ENCODE data around the gene KCNT2.

DNA sequence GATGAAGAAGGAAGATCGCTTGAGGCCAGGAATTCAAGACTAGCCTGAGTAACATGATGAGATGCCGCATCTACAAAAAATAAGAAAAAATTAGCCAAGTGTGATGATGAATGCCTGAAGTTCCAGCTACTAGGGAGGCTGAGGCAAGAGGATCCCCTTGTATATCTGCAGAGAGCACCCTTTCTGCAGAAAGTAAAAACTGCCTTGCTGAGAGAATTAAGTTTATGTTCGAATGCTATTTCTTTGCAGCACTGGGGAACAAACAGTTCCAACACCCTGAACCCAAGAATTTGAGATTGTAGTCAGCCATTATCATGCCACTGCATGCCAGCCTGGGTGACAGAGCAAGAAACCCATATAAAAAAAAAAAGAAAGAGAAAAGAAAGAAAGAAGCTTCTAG lies 20.6 kb upstream of the KCNT2 start:
- TF ChIP-seq SRF (CRISPR knock-in tag; IDR thresholded peaks at IDR 0.05): no peak
- TF ChIP-seq BHLHE40 (IDR thresholded peaks at IDR 0.05; ENCODE audit: low read length): no peak
- no peak for TF ChIP-seq POLR2A (conservative IDR thresholded peaks at IDR 0.05)
- TF ChIP-seq, protein P1, sequence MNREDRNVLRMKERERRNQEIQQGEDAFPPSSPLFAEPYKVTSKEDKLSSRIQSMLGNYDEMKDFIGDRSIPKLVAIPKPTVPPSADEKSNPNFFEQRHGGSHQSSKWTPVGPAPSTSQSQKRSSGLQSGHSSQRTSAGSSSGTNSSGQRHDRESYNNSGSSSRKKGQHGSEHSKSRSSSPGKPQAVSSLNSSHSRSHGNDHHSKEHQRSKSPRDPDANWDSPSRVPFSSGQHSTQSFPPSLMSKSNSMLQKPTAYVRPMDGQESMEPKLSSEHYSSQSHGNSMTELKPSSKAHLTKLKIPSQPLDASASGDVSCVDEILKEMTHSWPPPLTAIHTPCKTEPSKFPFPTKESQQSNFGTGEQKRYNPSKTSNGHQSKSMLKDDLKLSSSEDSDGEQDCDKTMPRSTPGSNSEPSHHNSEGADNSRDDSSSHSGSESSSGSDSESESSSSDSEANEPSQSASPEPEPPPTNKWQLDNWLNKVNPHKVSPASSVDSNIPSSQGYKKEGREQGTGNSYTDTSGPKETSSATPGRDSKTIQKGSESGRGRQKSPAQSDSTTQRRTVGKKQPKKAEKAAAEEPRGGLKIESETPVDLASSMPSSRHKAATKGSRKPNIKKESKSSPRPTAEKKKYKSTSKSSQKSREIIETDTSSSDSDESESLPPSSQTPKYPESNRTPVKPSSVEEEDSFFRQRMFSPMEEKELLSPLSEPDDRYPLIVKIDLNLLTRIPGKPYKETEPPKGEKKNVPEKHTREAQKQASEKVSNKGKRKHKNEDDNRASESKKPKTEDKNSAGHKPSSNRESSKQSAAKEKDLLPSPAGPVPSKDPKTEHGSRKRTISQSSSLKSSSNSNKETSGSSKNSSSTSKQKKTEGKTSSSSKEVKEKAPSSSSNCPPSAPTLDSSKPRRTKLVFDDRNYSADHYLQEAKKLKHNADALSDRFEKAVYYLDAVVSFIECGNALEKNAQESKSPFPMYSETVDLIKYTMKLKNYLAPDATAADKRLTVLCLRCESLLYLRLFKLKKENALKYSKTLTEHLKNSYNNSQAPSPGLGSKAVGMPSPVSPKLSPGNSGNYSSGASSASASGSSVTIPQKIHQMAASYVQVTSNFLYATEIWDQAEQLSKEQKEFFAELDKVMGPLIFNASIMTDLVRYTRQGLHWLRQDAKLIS (CRISPR knock-in tag; IDR thresholded peaks at IDR 0.05): no peak
- no peak for TF ChIP-seq COPS2 (conservative IDR thresholded peaks at IDR 0.05)
- TF ChIP-seq, protein P2, sequence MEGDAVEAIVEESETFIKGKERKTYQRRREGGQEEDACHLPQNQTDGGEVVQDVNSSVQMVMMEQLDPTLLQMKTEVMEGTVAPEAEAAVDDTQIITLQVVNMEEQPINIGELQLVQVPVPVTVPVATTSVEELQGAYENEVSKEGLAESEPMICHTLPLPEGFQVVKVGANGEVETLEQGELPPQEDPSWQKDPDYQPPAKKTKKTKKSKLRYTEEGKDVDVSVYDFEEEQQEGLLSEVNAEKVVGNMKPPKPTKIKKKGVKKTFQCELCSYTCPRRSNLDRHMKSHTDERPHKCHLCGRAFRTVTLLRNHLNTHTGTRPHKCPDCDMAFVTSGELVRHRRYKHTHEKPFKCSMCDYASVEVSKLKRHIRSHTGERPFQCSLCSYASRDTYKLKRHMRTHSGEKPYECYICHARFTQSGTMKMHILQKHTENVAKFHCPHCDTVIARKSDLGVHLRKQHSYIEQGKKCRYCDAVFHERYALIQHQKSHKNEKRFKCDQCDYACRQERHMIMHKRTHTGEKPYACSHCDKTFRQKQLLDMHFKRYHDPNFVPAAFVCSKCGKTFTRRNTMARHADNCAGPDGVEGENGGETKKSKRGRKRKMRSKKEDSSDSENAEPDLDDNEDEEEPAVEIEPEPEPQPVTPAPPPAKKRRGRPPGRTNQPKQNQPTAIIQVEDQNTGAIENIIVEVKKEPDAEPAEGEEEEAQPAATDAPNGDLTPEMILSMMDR (IDR thresholded peaks at IDR 0.05 in 2 of 3, conservative IDR thresholded peaks at IDR 0.05 in 1 of 3; ENCODE audit: insufficient read depth in 2 of 3, low read depth in 1 of 3, low read length in 3 of 3): no peak
- TF ChIP-seq SMC3 (conservative IDR thresholded peaks at IDR 0.05; ENCODE audit: insufficient read depth, low read depth, low read length): no peak
- TF ChIP-seq SMARCB1 (IDR thresholded peaks at IDR 0.05; ENCODE audit: insufficient read length, low read depth): no peak
- no peak for TF ChIP-seq ZKSCAN3 (CRISPR knock-in tag; IDR thresholded peaks at IDR 0.05)
- TF ChIP-seq NR2C2 (CRISPR knock-in tag; IDR thresholded peaks at IDR 0.05): no peak
- no peak for TF ChIP-seq NR2C2 (tag; IDR thresholded peaks at IDR 0.05)
- no peak for TF ChIP-seq ZNF740 (CRISPR knock-in tag; IDR thresholded peaks at IDR 0.05)
- TF ChIP-seq ZNF740 (tag; IDR thresholded peaks at IDR 0.05): no peak
- TF ChIP-seq NFYB (IDR thresholded peaks at IDR 0.05; ENCODE audit: extremely low read depth, insufficient read length): no peak
